Gastroesophageal sphincter (tissue), 3 donors: ENCODE data around the gene DCDC1.

Experiments
- EP300 ChIP-seq: sonication (generic); formaldehyde crosslinking; IDR thresholded peaks from one replicate; pipeline ENCODE4 v1.6.1; 2017; ENCODE audit warnings: antibody characterized with exemption, mild to moderate bottlenecking
- POLR2A ChIP-seq, 2 donors: fragments of 450-650 bp; IDR thresholded peaks; one replicate each; pipeline ENCODE4 v1.6.1; 2017; ENCODE audit warnings: antibody characterized with exemption in 2 of 2, mild to moderate bottlenecking in 2 of 2, moderate library complexity in 1 of 2
- POLR2AphosphoS5 ChIP-seq: sonication (generic); formaldehyde crosslinking; IDR thresholded peaks from one replicate; pipeline ENCODE4 v1.6.1; 2017; ENCODE audit warnings: antibody characterized with exemption
- TF ChIP-seq, protein P1 (sequence below), 4 experiments: fragments of 200-600 bp in 2 of 4; fragments of 450-650 bp in 2 of 4; sonication (generic) in 1 of 4; IDR thresholded peaks; one replicate each; pipeline ENCODE4 v1.5.1; 2017 to 2019; ENCODE audit warnings: antibody characterized with exemption in 4 of 4, mild to moderate bottlenecking in 2 of 4, moderate library complexity in 2 of 4

DNA sequence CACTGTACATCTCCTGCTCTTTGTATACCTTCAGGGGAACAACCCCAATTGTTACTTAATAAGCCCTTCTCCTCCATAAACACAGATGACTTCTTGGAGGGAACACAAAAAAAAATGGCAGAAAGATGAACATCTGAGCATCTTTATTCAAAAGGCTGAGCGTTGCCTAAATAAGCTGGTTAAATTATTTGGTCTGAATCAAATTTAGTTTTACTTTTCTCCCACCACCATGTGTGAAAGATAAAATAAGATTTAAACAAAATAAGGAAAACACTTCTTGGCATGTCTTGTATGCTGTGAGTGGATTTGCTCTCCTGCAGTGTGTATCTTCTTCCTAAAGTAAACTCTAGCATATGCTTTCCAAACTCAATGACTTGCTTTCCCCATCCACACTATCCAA is 137.9 kb downstream of the DCDC1 start:
- TF ChIP-seq, protein P1, sequence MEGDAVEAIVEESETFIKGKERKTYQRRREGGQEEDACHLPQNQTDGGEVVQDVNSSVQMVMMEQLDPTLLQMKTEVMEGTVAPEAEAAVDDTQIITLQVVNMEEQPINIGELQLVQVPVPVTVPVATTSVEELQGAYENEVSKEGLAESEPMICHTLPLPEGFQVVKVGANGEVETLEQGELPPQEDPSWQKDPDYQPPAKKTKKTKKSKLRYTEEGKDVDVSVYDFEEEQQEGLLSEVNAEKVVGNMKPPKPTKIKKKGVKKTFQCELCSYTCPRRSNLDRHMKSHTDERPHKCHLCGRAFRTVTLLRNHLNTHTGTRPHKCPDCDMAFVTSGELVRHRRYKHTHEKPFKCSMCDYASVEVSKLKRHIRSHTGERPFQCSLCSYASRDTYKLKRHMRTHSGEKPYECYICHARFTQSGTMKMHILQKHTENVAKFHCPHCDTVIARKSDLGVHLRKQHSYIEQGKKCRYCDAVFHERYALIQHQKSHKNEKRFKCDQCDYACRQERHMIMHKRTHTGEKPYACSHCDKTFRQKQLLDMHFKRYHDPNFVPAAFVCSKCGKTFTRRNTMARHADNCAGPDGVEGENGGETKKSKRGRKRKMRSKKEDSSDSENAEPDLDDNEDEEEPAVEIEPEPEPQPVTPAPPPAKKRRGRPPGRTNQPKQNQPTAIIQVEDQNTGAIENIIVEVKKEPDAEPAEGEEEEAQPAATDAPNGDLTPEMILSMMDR (IDR thresholded peaks at IDR 0.05): no peak
- no peak for TF ChIP-seq POLR2A (IDR thresholded peaks at IDR 0.05)
- TF ChIP-seq EP300: no peak
- TF ChIP-seq POLR2AphosphoS5: no peak
